Suppressor macrophage treated with lipopolysaccharide for 4 hours (primary cell): ENCODE measurements around the gene ISX.

Source experiments
- DNase-seq: peaks from one replicate; pipeline ENCODE4 v3.0.0-alpha.2; 2020

The ISX gene

DNA sequence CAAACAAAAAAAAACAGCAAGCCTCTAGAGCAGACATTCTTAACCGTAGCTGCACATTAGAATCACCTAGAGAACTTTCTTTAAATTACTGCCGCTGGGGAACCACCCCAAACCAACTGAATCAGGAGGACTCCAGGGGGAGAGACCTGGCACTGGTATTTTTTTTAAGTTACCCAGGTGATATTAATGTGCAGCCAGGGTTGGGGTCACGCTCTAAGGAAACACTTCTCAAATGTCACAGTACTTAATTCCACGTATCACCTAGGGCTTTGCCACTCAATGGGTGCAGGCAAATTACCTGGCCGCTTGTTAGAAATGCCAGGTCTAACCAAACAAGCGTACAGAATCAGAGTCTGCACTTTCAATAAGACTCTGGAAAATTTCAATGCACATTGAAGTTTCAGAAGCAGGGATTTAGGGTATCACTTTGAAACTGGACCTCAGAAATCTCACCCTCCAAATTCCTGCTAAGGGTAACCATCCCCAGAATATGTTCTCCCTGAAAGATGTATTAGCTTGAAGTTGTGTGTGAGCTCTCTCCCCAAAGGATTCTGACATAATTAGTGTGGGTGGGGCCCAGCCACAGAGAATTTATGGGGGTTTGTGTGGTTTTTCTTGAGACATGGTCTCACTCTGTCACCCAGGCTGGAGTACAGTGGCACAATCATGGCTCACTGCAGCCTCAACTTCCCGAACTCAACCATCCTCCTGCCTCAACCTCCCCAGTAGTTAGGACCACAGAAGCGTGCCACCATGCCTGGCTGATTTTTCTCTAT, 12.7 kb upstream of the ISX start:
- DNase-seq = no peak

DNA sequence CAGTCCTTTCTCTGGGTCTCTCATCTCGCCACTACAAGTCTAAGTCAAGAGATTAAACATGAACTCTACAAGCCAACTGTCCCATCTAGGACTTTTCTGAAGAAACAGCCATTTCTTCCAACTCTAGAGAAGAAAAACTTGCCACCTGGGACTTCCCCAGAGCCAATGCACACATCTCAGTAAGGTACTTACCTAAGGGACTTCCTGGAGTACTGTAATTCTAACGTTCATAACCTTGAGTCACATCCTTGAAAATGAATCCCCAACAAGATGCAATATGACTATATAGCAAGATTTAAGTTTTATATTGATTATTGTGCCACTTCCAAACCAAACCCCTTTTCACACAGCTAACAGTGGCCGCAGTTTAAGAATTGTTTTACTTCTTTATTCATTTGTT, 11.9 kb upstream of the ISX start:
- DNase-seq = no peak

DNA sequence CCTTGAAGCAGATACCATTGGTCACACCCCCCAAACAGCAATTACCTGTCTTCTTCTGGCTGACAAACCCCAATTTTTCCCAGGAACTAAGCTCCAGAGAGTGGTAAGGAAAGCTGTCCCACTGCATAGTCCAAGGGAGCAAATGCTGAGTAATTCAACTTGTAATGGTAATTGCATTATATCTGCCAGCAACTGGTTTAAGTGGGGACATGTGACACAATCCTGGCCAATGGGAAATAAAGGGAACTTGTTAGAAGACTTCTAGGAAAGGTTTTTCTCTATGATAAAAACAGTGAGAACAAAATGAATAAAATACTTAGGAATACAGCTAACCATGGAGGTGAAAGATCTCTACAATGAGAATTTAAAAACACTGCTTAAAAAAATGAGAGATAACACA, 9.5 kb upstream of the ISX start:
- DNase-seq = no peak

- no peak for DNase-seq
These were observed 8.8 kb upstream of the ISX start for GRCh38 chr22:35057155-35057554.

GRCh38 chr22:35059632-35060031, 6.3 kb upstream of the ISX start:
- no peak for DNase-seq

DNA sequence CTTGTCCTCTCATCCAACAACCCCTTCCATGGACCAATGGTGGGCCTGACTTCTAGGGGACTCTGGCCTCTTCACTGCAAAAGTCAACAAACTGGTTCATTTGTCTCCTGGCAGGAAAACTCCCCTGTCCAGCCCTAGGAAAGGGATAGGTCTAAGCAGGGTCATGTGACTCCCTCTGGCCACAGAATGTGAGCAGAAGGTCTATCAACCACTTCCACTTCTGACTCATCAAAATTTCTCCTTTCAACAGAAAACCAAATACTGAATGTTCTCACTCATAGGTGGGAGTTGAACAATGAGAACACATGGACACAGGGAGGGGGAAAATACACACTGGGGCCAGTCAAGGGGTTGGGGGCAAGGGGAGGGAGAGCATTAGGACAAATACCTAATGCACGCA, 1.3 kb upstream of the ISX start:
- DNase-seq = no peak

DNA sequence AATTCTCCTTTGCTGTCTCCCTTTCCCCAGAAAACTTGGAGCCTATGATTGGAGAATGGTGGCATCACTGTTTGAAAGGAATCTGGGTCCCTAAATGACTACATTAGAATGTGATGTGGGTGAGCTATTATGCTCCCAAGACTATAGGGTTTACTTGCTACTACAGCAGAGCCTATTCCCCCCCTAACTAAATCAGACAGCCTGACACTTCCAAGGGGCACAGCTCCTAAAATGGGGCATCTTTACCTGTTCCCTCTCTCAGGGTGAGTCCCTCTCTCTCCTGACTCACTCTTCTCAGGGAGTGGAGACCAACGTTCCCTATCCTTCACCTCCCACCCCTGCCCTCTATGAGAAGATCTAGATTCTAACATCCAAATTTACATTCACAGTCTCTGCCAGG, 775 bp upstream of the ISX start:
- no peak for DNase-seq

DNA sequence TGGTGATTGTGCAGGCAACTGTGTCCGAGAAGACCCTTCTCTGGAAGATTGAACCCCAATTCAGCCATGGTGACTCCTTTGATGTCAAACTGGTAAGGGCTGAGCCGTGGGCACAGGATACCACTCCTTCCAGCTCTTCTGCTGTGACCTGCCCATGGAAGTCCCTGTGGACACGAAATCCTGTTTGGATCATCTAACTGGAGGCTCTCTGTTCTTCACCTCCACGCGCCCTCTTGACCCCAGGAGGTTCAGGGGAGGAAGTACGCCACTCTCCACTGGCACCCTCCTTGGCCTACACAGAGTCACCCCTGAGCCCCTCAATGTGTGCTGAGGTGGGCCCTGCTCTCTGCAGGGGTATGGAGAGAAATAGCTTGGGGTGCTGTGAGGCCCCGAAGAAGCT, 810 bp downstream of the ISX start:
- no peak for DNase-seq

- DNase-seq = no peak
These were observed 3.6 kb downstream of the ISX start for GRCh38 chr22:35069541-35069940.

- no peak for DNase-seq
These were observed 4.6 kb downstream of the ISX start for GRCh38 chr22:35070451-35071093.

GRCh38 chr22:35071784-35072183, 5.8 kb downstream of the ISX start:
- DNase-seq = no peak

GRCh38 chr22:35072925-35073324, 7.0 kb downstream of the ISX start:
- DNase-seq = no peak

- no peak for DNase-seq
These were observed 8.6 kb downstream of the ISX start for GRCh38 chr22:35074583-35074982.

DNA sequence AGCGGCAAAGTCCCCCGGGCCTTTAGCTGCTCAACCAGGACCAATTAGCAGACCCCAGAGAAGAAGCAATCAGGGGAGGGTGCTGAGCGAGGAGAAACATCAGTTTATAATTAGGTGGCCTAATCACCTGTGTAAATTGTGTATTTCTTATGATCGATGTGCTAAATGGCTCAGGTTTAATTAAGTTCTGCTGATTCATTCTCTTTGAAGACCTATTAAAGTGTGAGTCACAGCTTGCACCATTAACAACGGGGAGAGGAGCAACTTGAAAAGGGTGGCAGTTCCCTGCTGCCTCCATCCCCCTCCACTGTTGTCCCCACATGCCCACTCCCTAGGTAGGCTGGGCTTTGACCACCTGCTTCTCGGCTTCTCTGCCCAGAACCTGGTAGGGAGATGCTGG, 10.7 kb downstream of the ISX start:
- DNase-seq = no peak

GRCh38 chr22:35085621-35086020, 19.7 kb downstream of the ISX start:
- no peak for DNase-seq

DNA sequence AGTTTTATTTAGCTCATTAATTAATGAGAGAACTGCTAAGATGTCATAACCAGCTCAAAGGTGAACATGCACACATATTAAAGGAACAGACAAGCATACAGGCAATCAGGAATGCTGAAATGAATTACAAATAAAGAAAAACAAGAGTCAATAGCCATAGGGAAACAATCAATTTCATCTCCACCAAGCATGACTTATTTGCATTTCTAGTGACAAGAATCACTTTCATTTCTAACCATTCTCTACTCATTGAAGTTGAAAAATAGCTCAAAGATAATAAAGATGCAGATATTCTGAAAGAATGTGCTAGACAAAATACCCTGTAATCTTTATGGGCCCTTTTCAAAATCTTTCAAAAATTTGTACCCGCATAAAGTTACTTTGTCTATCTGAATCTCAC, 23.2 kb downstream of the ISX start:
- DNase-seq = no peak

GRCh38 chr22:35092406-35092805, 26.4 kb downstream of the ISX start:
- no peak for DNase-seq

DNA sequence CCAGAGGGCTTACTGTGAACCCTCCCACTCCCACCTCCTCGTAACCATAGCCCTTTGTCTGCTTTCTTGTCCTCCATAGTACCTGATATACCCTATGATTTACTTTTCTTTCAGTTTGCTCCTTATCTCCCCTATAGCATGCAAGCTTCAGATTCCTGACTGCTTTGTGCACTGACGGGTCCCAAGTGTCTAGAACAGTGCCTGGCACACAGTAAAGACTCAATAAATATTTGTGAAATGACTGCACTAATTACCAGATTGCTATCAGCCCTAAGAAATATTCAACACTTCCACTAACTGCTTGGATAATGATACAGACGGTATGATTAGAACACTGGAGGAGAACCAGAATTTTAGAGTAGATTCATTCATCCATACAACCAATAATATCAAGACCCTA, 33.0 kb downstream of the ISX start:
- no peak for DNase-seq

GRCh38 chr22:35099883-35100282, 33.9 kb downstream of the ISX start:
- DNase-seq = no peak

DNA sequence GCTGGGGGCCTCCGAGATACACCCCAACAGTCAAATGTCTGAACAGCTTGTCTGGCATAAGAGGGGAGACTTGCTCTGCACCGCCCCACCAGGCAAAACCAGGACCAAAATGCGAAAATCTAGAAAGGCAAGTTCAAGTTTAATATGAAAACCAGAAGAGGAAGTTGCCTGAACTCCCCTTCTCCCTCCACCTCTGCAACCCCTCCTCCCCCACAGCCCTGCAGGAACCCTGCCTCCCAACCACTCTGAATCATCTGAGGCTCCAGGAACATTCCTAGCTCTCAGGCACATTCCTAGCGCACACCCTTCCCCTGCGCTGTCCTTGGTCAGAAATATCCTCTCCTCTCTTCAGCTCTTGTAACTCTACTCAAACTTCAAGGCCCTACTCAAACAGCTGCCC, 36.7 kb downstream of the ISX start:
- no peak for DNase-seq

GRCh38 chr22:35103761-35104160, 37.8 kb downstream of the ISX start:
- no peak for DNase-seq

GRCh38 chr22:35104491-35104890, 38.5 kb downstream of the ISX start:
- no peak for DNase-seq

GRCh38 chr22:35109616-35110015, 43.7 kb downstream of the ISX start:
- DNase-seq = no peak

DNA sequence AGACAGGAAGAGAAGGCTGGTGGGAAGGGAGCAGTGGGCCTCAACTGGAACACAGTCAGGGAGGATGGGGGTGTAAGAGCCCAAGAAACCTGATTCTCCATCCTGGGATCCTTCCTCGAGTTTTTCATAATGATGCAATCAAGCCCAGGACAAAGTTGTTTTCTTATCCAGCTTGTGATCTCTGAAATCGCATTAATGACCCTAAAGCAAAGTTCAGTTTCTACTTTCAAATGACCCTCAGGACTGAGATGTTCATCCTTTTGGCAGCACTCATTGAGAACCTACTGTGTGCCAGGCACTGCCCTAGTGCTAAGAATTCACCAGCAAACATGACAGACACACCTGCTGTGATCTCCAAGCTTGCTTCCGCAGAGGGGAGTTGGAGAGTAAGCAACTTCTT, 45.3 kb downstream of the ISX start:
- no peak for DNase-seq

GRCh38 chr22:35113341-35113740, 47.4 kb downstream of the ISX start:
- DNase-seq = no peak
